GM13976 (cell line): ENCODE data around the gene GSK3B.

Source experiments
- DNase-seq: peaks from one replicate; pipeline ENCODE4 v3.0.0; 2012; ENCODE audit warnings: low spot score
- CTCF ChIP-seq: IDR thresholded peaks from 2 replicates; pipeline ENCODE4 v1.5.1; 2012; ENCODE audit warnings: borderline replicate concordance, mild to moderate bottlenecking; ENCODE audit not compliant: insufficient read depth; ENCODE audit errors: extremely low read depth, missing control alignments, control extremely low read depth
- in situ Hi-C: fragments of 300-500 bp; cut with MboI; formaldehyde crosslinking; loops from one replicate; pipeline ENCODE4 v1.12.0; 2022; ENCODE audit warnings: low sequenced_read_pairs, mixed read lengths, inconsistent platforms; ENCODE audit not compliant: unreplicated experiment

The GSK3B gene

GRCh38 chr3:119817071-119817470 is 277.2 kb downstream of the GSK3B start:
- DNase-seq, result no peak
- in situ Hi-C loops, result no loop called here
- TF ChIP-seq CTCF, result no peak

- TF ChIP-seq CTCF, result no peak
- in situ Hi-C loops, result no loop called here
- DNase-seq, result no peak
These were observed 278.5 kb downstream of the GSK3B start for GRCh38 chr3:119815716-119816115.

- no peak for TF ChIP-seq CTCF
- no peak for DNase-seq
- in situ Hi-C loops, result no loop called here
These were observed 281.7 kb downstream of the GSK3B start for GRCh38 chr3:119812491-119813058.

GRCh38 chr3:119810018-119810435 is 284.2 kb downstream of the GSK3B start:
- in situ Hi-C loops, result no loop called here
- peak; percentile 44 for TF ChIP-seq CTCF
- peak; percentile 83 for DNase-seq

- no peak for TF ChIP-seq CTCF
- DNase-seq, result peak; percentile 72
- in situ Hi-C loops, result no loop called here
These were observed 284.8 kb downstream of the GSK3B start for GRCh38 chr3:119809249-119810017.

GRCh38 chr3:119808843-119809242 is 285.4 kb downstream of the GSK3B start:
- no peak for TF ChIP-seq CTCF
- DNase-seq, result no peak
- in situ Hi-C loops, result no loop called here
